Measurements from ENCODE around the gene CAND2.
"Not testable (repeated sequence)": the region's sequence is repeated elsewhere in the genome, so short reads cannot be mapped to it uniquely, and the experiment has no call there.

Gene CAND2

GRCh38 chr3:12769761-12770160, 26.7 kb upstream of the CAND2 start:
- no peak for DNase-seq (ENCODE audit: low read depth in 3 of 3, low spot score in 1 of 3)

GRCh38 chr3:12771236-12771635, 25.2 kb upstream of the CAND2 start:
- no peak for DNase-seq (ENCODE audit: low read depth in 3 of 3, low spot score in 1 of 3)

GRCh38 chr3:12772462-12772861, 24.0 kb upstream of the CAND2 start:
- no peak for DNase-seq (ENCODE audit: low read depth in 3 of 3, low spot score in 1 of 3)

GRCh38 chr3:12773030-12773709, 23.3 kb upstream of the CAND2 start:
- DNase-seq (ENCODE audit: low read depth in 3 of 3, low spot score in 1 of 3) = no peak

- no peak for DNase-seq (ENCODE audit: low read depth in 3 of 3, low spot score in 1 of 3)
Observed at GRCh38 chr3:12773710-12774086, 22.8 kb upstream of the CAND2 start.

- no peak for DNase-seq (ENCODE audit: low read depth in 3 of 3, low spot score in 1 of 3)
Observed at GRCh38 chr3:12774619-12775018, 21.9 kb upstream of the CAND2 start.

- no peak for DNase-seq (ENCODE audit: low read depth in 3 of 3, low spot score in 1 of 3)
Observed at GRCh38 chr3:12775226-12775625, 21.3 kb upstream of the CAND2 start.

GRCh38 chr3:12775970-12776369, 20.5 kb upstream of the CAND2 start:
- not testable (repeated sequence) for DNase-seq (ENCODE audit: low read depth in 3 of 3, low spot score in 1 of 3)

- DNase-seq (ENCODE audit: low read depth in 3 of 3, low spot score in 1 of 3) = no peak
Observed at GRCh38 chr3:12777171-12777570, 19.3 kb upstream of the CAND2 start.

GRCh38 chr3:12780751-12781150, 15.7 kb upstream of the CAND2 start:
- no peak for DNase-seq (ENCODE audit: low read depth in 3 of 3, low spot score in 1 of 3)

- no peak for DNase-seq (ENCODE audit: low read depth in 3 of 3, low spot score in 1 of 3)
Observed at GRCh38 chr3:12782172-12782815, 14.2 kb upstream of the CAND2 start.

- DNase-seq (ENCODE audit: low read depth in 3 of 3, low spot score in 1 of 3) = no peak
Observed at GRCh38 chr3:12785096-12785495, 11.4 kb upstream of the CAND2 start.

GRCh38 chr3:12787346-12787745, 9.1 kb upstream of the CAND2 start:
- peak in 2 of 3 donors; percentile 34 to 44 for DNase-seq (ENCODE audit: low read depth in 3 of 3, low spot score in 1 of 3)

- not testable (repeated sequence) for DNase-seq (ENCODE audit: low read depth in 3 of 3, low spot score in 1 of 3)
Observed at GRCh38 chr3:12787967-12788690, 8.4 kb upstream of the CAND2 start.

GRCh38 chr3:12791430-12791829, 5.0 kb upstream of the CAND2 start:
- DNase-seq (ENCODE audit: low read depth in 3 of 3, low spot score in 1 of 3) = no peak

GRCh38 chr3:12793701-12794100, 2.8 kb upstream of the CAND2 start:
- DNase-seq (ENCODE audit: low read depth in 3 of 3, low spot score in 1 of 3) = no peak

GRCh38 chr3:12797124-12797891, 828 bp downstream of the CAND2 start:
- DNase-seq (ENCODE audit: low read depth in 3 of 3, low spot score in 1 of 3) = no peak

GRCh38 chr3:12797892-12798558, 1.5 kb downstream of the CAND2 start:
- DNase-seq (ENCODE audit: low read depth in 3 of 3, low spot score in 1 of 3) = no peak

GRCh38 chr3:12798559-12799179, 2.2 kb downstream of the CAND2 start:
- DNase-seq (ENCODE audit: low read depth in 3 of 3, low spot score in 1 of 3) = no peak

Measured in stimulated activated CD4-positive, alpha-beta T cell treated with anti-CD3 and anti-CD28 coated beads, TNF-alpha, amount 100 ng/mL, for 1 hour (primary cell).